Measurements from ENCODE around the gene TCAP. TPM values are rescaled to one million over a fixed set of nuclear protein-coding genes. Genes with fewer than 3 reads are reported as not detected.

The TCAP gene
- polyA plus RNA-seq, 1 donor from 2014 or later = 3.7 TPM

- no peaks in the 10 kb centered on the region for H3K79me2 ChIP-seq (replicated peaks; ENCODE audit: insufficient read depth, low read length)
- peaks cover 16% of the 10 kb centered on the region for H3K27me3 ChIP-seq (ENCODE audit: insufficient read depth, low read depth, low read length)
- H3K9me2 ChIP-seq (ENCODE audit: insufficient read depth, low read length) = no peaks in the 10 kb centered on the region
- H3K9me3 ChIP-seq (ENCODE audit: low read length) = no peaks in the 10 kb centered on the region
- no peaks in the 10 kb centered on the region for H3K36me3 ChIP-seq (ENCODE audit: insufficient read depth, low read length)
- H3F3A ChIP-seq (ENCODE audit: insufficient read depth, low read length, poor library complexity, severe bottlenecking) = no peaks in the 10 kb centered on the region
- H3K9ac ChIP-seq (ENCODE audit: low read length) = no peak overlapping the region
- H3K4me2 ChIP-seq (ENCODE audit: low read length) = no peak overlapping the region
- TF ChIP-seq SMC3 (conservative IDR thresholded peaks at IDR 0.05; ENCODE audit: poor library complexity) (no peak), TAF1 (IDR thresholded peaks at IDR 0.05; ENCODE audit: low read depth) (no peak), EZH2 (IDR thresholded peaks at IDR 0.05; ENCODE audit: borderline replicate concordance, insufficient read depth, low read length, poor library complexity, severe bottlenecking) (no peak), RAD21 (conservative IDR thresholded peaks at IDR 0.05) (no peak), POLR2AphosphoS5 (IDR thresholded peaks at IDR 0.05) (no peak), EP300 (conservative IDR thresholded peaks at IDR 0.05; ENCODE audit: poor library complexity, severe bottlenecking) (no peak), REST (IDR thresholded peaks at IDR 0.05; ENCODE audit: borderline replicate concordance) (no peak)
- no peaks in the 10 kb centered on the region for H4K20me1 ChIP-seq (ENCODE audit: insufficient read depth)
- no peak overlapping the region for H3K4me3 ChIP-seq (ENCODE audit: low read length)
- no peak overlapping the region for H2AFZ ChIP-seq (ENCODE audit: low read depth, low read length)
- no peak overlapping the region for H3K27ac ChIP-seq (ENCODE audit: low read length)
Observed at GRCh38 chr17:39672522-39673334, 7.6 kb downstream of the TCAP start.

- no peak overlapping the region for H3K4me3 ChIP-seq (ENCODE audit: low read length)
- H4K20me1 ChIP-seq (ENCODE audit: insufficient read depth) = no peaks in the 10 kb centered on the region
- no peak overlapping the region for H3K9ac ChIP-seq (ENCODE audit: low read length)
- no peaks in the 10 kb centered on the region for H3K9me3 ChIP-seq (ENCODE audit: low read length)
- peaks cover 9% of the 10 kb centered on the region for H3K27me3 ChIP-seq (ENCODE audit: insufficient read depth, low read depth, low read length)
- TF ChIP-seq POLR2AphosphoS5 (IDR thresholded peaks at IDR 0.05) (no peak), EP300 (conservative IDR thresholded peaks at IDR 0.05; ENCODE audit: poor library complexity, severe bottlenecking) (no peak), CTCF (IDR thresholded peaks at IDR 0.05; ENCODE audit: poor library complexity, severe bottlenecking) (no peak), RAD21 (conservative IDR thresholded peaks at IDR 0.05) (no peak), SMC3 (conservative IDR thresholded peaks at IDR 0.05; ENCODE audit: poor library complexity) (no peak), REST (IDR thresholded peaks at IDR 0.05; ENCODE audit: borderline replicate concordance) (no peak), MXI1 (conservative IDR thresholded peaks at IDR 0.05; ENCODE audit: poor library complexity, severe bottlenecking) (no peak), TAF1 (IDR thresholded peaks at IDR 0.05; ENCODE audit: low read depth) (no peak), EZH2 (IDR thresholded peaks at IDR 0.05; ENCODE audit: borderline replicate concordance, insufficient read depth, low read length, poor library complexity, severe bottlenecking) (no peak)
- no peaks in the 10 kb centered on the region for H3F3A ChIP-seq (ENCODE audit: insufficient read depth, low read length, poor library complexity, severe bottlenecking)
- H3K9me2 ChIP-seq (ENCODE audit: insufficient read depth, low read length) = no peaks in the 10 kb centered on the region
- no peak overlapping the region for H2AFZ ChIP-seq (ENCODE audit: low read depth, low read length)
- H3K79me2 ChIP-seq (replicated peaks; ENCODE audit: insufficient read depth, low read length) = no peaks in the 10 kb centered on the region
- H3K27ac ChIP-seq (ENCODE audit: low read length) = no peak overlapping the region
- no peaks in the 10 kb centered on the region for H3K36me3 ChIP-seq (ENCODE audit: insufficient read depth, low read length)
- H3K4me2 ChIP-seq (ENCODE audit: low read length) = no peak overlapping the region
Observed at GRCh38 chr17:39673335-39674081, 8.4 kb downstream of the TCAP start.

Measured in neural cell (in vitro differentiated cells).